Suppressor macrophage (primary cell): ENCODE measurements around the gene EFCAB5.
"Not testable (repeated sequence)": the region's sequence is repeated elsewhere in the genome, so short reads cannot be mapped to it uniquely, and the experiment has no call there.

Experiments used
- DNase-seq, 4 experiments: peaks; one replicate each; pipeline ENCODE4 v3.0.0-alpha.2; 2020 to 2022

The EFCAB5 gene

GRCh38 chr17:29935909-29936308, 5.5 kb upstream of the EFCAB5 start:
- DNase-seq = not testable (repeated sequence)

- no peak for DNase-seq
Measured at GRCh38 chr17:29936724-29937123, 4.7 kb upstream of the EFCAB5 start.

- no peak for DNase-seq
Measured at GRCh38 chr17:29945281-29945680, 3.8 kb downstream of the EFCAB5 start.

GRCh38 chr17:29948448-29949215, 7.2 kb downstream of the EFCAB5 start:
- peak in 3 of 4 experiments; percentile 22 to 75 (median 69) for DNase-seq

GRCh38 chr17:29949696-29950095, 8.3 kb downstream of the EFCAB5 start:
- DNase-seq = no peak

- DNase-seq = no peak
Measured at GRCh38 chr17:29954405-29954804, 13.0 kb downstream of the EFCAB5 start.

- peak; percentile 33 to 73 (median 62) for DNase-seq
Measured at GRCh38 chr17:29956225-29956624, 14.8 kb downstream of the EFCAB5 start.

- DNase-seq = not testable (repeated sequence)
Measured at GRCh38 chr17:29957488-29957887, 16.1 kb downstream of the EFCAB5 start.

GRCh38 chr17:29958947-29959657, 17.7 kb downstream of the EFCAB5 start:
- no peak for DNase-seq

- DNase-seq = no peak
Measured at GRCh38 chr17:29959658-29960337, 18.4 kb downstream of the EFCAB5 start.

- no peak for DNase-seq
Measured at GRCh38 chr17:29962656-29963055, 21.2 kb downstream of the EFCAB5 start.

GRCh38 chr17:29968271-29968670, 26.8 kb downstream of the EFCAB5 start:
- DNase-seq = peak in 2 of 4 experiments; percentile 28 to 35

GRCh38 chr17:29972277-29972676, 30.8 kb downstream of the EFCAB5 start:
- no peak for DNase-seq

- no peak for DNase-seq
Measured at GRCh38 chr17:29973005-29973404, 31.6 kb downstream of the EFCAB5 start.

- no peak for DNase-seq
Measured at GRCh38 chr17:29977836-29978235, 36.4 kb downstream of the EFCAB5 start.

- no peak for DNase-seq
Measured at GRCh38 chr17:29980261-29980660, 38.8 kb downstream of the EFCAB5 start.

GRCh38 chr17:29982991-29983653, 41.7 kb downstream of the EFCAB5 start:
- no peak for DNase-seq

- DNase-seq = no peak
Measured at GRCh38 chr17:29996458-29996857, 55.0 kb downstream of the EFCAB5 start.

GRCh38 chr17:30000001-30000754, 58.7 kb downstream of the EFCAB5 start:
- peak in 1 of 4 experiments; percentile 7 for DNase-seq

GRCh38 chr17:30000755-30001257, 59.4 kb downstream of the EFCAB5 start:
- no peak for DNase-seq

- DNase-seq = no peak
Measured at GRCh38 chr17:30002088-30002487, 60.7 kb downstream of the EFCAB5 start.
